Measurements from ENCODE around the gene TMEM267. TPM values are rescaled to one million over a fixed set of nuclear protein-coding genes. Genes with fewer than 3 reads are reported as not detected.
"Not testable (repeated sequence)": the region's sequence is repeated elsewhere in the genome, so short reads cannot be mapped to it uniquely, and the experiment has no call there.

The TMEM267 gene
- total RNA-seq, 2 donors from 2014 or later, result 7.3 to 11.8 TPM

DNA sequence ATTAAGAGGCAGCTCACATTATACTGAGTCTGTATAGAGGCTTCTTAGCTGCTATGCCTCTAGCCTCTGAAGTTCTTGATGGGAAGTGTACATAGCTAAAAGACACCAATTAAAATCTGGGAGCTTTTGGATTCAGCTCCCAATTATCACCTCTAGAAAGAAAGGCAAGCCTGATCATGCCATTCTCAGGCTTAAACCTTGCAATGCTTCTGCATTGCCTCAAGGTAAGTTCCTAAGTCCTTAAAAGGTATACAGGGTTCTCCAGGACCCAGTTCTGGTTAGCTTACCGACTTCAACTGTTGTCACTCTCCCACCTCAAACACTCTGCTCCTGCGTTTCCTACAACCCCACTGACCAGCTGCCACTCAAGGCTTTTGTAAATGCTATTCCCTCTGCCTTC lies 54.0 kb downstream of the TMEM267 start:
- no peaks in the 10 kb centered on the region for H3K36me3 ChIP-seq
- no peaks in the 10 kb centered on the region for H3K9me3 ChIP-seq
- intact Hi-C loops (cut with DNase I), result no loop called here
- no peak overlapping the region for H3K4me3 ChIP-seq
- H3K9ac ChIP-seq (ENCODE audit: low read depth in 2 of 2, low read length in 2 of 2), result no peak overlapping the region
- no peak overlapping the region for H3K27ac ChIP-seq
- no peaks in the 10 kb centered on the region for H3K27me3 ChIP-seq
- no peaks in the 10 kb centered on the region for H3K4me1 ChIP-seq
- no peak for DNase-seq
- TF ChIP-seq, protein P1, sequence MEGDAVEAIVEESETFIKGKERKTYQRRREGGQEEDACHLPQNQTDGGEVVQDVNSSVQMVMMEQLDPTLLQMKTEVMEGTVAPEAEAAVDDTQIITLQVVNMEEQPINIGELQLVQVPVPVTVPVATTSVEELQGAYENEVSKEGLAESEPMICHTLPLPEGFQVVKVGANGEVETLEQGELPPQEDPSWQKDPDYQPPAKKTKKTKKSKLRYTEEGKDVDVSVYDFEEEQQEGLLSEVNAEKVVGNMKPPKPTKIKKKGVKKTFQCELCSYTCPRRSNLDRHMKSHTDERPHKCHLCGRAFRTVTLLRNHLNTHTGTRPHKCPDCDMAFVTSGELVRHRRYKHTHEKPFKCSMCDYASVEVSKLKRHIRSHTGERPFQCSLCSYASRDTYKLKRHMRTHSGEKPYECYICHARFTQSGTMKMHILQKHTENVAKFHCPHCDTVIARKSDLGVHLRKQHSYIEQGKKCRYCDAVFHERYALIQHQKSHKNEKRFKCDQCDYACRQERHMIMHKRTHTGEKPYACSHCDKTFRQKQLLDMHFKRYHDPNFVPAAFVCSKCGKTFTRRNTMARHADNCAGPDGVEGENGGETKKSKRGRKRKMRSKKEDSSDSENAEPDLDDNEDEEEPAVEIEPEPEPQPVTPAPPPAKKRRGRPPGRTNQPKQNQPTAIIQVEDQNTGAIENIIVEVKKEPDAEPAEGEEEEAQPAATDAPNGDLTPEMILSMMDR (IDR thresholded peaks at IDR 0.05), result no peak

DNA sequence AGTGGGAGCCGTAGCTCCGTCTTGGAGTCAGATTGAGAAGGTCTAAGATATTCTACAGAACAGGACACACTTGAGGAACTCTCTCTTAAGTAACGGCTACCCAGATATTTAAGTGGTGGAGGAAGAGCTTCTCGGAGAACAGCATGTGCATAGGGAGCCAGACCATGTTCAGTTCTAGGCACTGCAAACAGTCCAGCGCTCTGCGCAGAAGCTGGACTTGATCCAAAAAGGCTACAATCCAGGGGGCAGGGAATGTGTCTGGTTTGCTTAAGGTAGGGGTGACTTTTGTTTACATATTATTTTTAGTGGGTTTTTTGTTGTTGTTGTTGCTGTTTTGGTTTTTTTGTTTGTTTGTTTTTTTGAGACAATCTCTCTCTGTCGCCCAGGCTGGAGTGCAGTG lies 54.6 kb downstream of the TMEM267 start:
- Histone ChIP-seq H3K27me3 (no peaks in the 10 kb centered on the region), H3K36me3 (no peaks in the 10 kb centered on the region), H3K9me3 (no peaks in the 10 kb centered on the region), H3K4me1 (no peaks in the 10 kb centered on the region), H3K27ac (no peak overlapping the region), H3K4me3 (no peak overlapping the region), H3K9ac (ENCODE audit: low read depth in 2 of 2, low read length in 2 of 2) (no peak overlapping the region)
- no peak for DNase-seq
- TF ChIP-seq, protein P1 (IDR thresholded peaks at IDR 0.05), result no peak
- intact Hi-C loops (cut with DNase I), result no loop called here

GRCh38 chr5:43427306-43427705 lies 56.4 kb downstream of the TMEM267 start:
- no peaks in the 10 kb centered on the region for H3K27me3 ChIP-seq
- DNase-seq, result no peak
- H3K27ac ChIP-seq, result no peak overlapping the region
- H3K4me1 ChIP-seq, result no peaks in the 10 kb centered on the region
- intact Hi-C loops (cut with DNase I), result no loop called here
- TF ChIP-seq, protein P1 (IDR thresholded peaks at IDR 0.05), result no peak
- H3K9me3 ChIP-seq, result no peaks in the 10 kb centered on the region
- no peak overlapping the region for H3K9ac ChIP-seq (ENCODE audit: low read depth in 2 of 2, low read length in 2 of 2)
- H3K36me3 ChIP-seq, result no peaks in the 10 kb centered on the region
- no peak overlapping the region for H3K4me3 ChIP-seq

DNA sequence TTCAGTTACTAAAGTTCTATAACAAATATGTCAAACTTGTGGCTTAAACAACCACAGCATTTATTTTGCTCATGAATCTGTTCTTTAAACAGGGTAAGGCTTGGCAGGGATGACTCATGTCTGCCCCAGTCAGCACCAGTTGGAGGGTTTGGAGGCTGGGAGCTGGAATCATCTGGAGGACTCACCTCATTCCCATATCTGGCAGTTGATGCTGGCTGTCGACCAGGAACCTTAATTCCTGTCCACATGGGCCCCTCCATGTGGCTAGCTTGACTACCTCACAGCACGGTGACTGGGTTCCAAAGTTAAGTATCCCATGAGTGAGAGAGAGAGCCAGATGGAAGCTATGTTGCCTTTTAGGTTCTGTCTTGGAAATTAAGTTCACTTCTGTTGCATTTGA lies 57.7 kb downstream of the TMEM267 start:
- no peak overlapping the region for H3K4me3 ChIP-seq
- H3K27ac ChIP-seq, result no peak overlapping the region
- intact Hi-C loops (cut with DNase I), result no loop called here
- no peaks in the 10 kb centered on the region for H3K9me3 ChIP-seq
- H3K36me3 ChIP-seq, result no peaks in the 10 kb centered on the region
- peaks cover 6% of the 10 kb centered on the region for H3K4me1 ChIP-seq
- H3K9ac ChIP-seq (ENCODE audit: low read depth in 2 of 2, low read length in 2 of 2), result no peak overlapping the region
- DNase-seq, result no peak
- H3K27me3 ChIP-seq, result no peaks in the 10 kb centered on the region
- TF ChIP-seq, protein P1 (IDR thresholded peaks at IDR 0.05), result no peak

DNA sequence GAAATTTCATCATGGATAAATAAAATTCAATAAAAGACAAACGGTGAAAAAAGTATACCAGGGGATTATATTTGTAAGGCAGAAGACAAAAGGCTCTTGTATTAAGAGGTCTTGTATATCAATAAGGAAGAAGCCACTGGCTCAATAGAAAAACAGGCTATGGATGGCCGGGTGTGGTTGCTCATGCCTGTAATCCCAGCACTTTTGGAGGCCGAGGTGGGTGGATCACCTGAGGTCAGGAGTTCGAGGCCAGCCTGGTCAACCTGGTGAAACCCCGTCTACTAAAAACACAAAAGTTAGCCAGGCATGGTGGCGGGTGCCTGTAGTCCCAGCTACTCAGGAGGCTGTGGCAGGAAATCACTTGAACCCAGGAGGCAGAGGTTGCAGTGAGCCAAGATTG lies 60.6 kb downstream of the TMEM267 start:
- intact Hi-C loops (cut with DNase I); H3K4me1 ChIP-seq; H3K4me3 ChIP-seq; H3K9ac ChIP-seq (ENCODE audit: low read depth in 2 of 2, low read length in 2 of 2); H3K27me3 ChIP-seq; H3K36me3 ChIP-seq; H3K9me3 ChIP-seq: not testable (repeated sequence)
- H3K27ac ChIP-seq, result peak overlapping the region; percentile 62
- peak; percentile 50 for DNase-seq

DNA sequence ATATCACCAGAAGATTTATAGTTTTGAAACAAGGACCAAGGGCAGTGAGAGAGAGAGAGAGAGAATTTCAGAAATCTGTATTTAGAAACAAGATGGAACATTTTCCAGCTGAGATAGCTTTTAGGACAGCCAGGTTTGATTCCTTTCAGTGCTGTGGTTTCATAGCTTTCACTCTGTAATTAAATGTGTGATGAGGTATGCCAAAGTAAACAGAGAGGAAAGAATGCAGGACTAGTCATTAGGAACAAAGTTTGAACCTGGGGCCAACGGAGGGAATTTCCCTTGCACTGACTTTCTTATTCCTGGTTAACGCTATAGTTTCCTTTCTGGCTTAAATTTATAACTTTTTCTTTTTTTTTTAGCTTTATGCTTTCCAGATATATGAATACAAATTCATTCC lies 61.5 kb downstream of the TMEM267 start:
- no peak overlapping the region for H3K4me3 ChIP-seq
- H3K9me3 ChIP-seq, result no peaks in the 10 kb centered on the region
- peak overlapping the region in 1 of 2 donors; percentile 19 for H3K9ac ChIP-seq (ENCODE audit: low read depth in 2 of 2, low read length in 2 of 2)
- H3K27ac ChIP-seq, result peak overlapping the region; percentile 62
- TF ChIP-seq, protein P1 (IDR thresholded peaks at IDR 0.05), result no peak
- intact Hi-C loops (cut with DNase I), result no loop called here
- DNase-seq, result peak; percentile 63
- peaks cover 6% of the 10 kb centered on the region for H3K4me1 ChIP-seq
- H3K36me3 ChIP-seq, result no peaks in the 10 kb centered on the region
- H3K27me3 ChIP-seq, result no peaks in the 10 kb centered on the region

Measured in colonic mucosa (tissue), 4 donors.